H1 (cell line): ENCODE data around the gene LRRTM3. TPM values are rescaled to one million over a fixed set of nuclear protein-coding genes. Genes with fewer than 3 reads are reported as not detected.

Experiments used
- HDAC2 ChIP-seq, 2 experiments: fragments of 300-600 bp in 1 of 2; sonication (generic) in 1 of 2; IDR thresholded peaks; 2 replicates each; pipeline ENCODE4 v1.6.1; 2011 to 2012; ENCODE audit warnings: low read depth in 2 of 2, low read length in 2 of 2, mild to moderate bottlenecking in 2 of 2, moderate library complexity in 2 of 2, borderline replicate concordance in 1 of 2, inconsistent platforms in 1 of 2
- RFX5 ChIP-seq: IDR thresholded peaks from 2 replicates; pipeline ENCODE4 v1.6.1; 2011; ENCODE audit warnings: low read depth, low read length, improper control_type of control experiment, borderline replicate concordance
- ZNF274 ChIP-seq: IDR thresholded peaks from 2 replicates; pipeline ENCODE4 v1.7.0; 2012; ENCODE audit warnings: low read length, borderline replicate concordance; ENCODE audit errors: extremely low read depth
- polyA plus RNA-seq, 7 experiments: library from polyadenylated mRNA; depleted of rRNA in 3 of 7; stranded (reverse) in 5 of 7; unstranded in 2 of 7; fragments of >200 nt in 5 of 7; fragments of 200-250 nt in 2 of 7; gene quantifications; 1 replicate in 5 of 7; 2 replicates in 1 of 7; 4 replicates in 1 of 7; pipeline versions ENCODE4 v1.2.1 to v1.2.3, GENCODE V29; 2011 to 2013; ENCODE audit warnings: missing spikeins in 2 of 7, mixed read lengths in 2 of 7
- total RNA-seq: library from RNA; stranded (reverse); fragmentation: NEBNext Ultra II Directional; extraction: Animal tissue kit (Norgen Biotek cat#: 25700); gene quantifications from 2 replicates; pipeline ENCODE4 v1.2.1, GENCODE V29; 2021

The LRRTM3 gene
- total and polyA plus RNA-seq, 2 of the 8 experiments (the other 6 are each of a cell fraction or from before 2014, with no cell fraction given): 0.33 to 0.48 TPM

GRCh38 chr10:66982792-66983474, 57.1 kb downstream of the LRRTM3 start (continued):
- TF ChIP-seq RFX5 (no peak), ZNF274 (no peak), HDAC2 (IDR thresholded peaks at IDR 0.05; ENCODE audit: borderline replicate concordance in 1 of 2, low read depth in 2 of 2, low read length in 2 of 2) (no peak)
